ENCODE measurements around the gene SCAF1.
"Not testable (repeated sequence)": the region's sequence is repeated elsewhere in the genome, so short reads cannot be mapped to it uniquely, and the experiment has no call there.

SCAF1 gene

DNA sequence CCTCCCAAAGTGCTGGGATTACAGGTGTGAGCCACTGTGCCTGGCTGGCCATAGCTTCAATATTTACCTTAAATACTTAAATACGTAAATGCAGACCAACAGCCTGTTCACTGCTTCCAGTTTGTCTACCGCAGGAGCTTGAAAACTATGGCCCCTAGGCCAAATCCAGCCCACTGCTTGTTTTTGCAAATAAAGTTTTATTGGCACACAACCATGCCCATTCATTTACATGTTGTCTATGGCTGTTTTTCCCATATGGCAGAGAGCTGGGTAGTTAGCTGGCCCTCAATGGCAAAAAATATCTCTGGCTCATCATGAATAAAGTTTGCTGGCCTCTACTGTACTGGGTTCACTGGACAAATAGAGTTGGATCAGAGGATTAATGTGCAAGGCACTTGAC lies 39.2 kb upstream of the SCAF1 start:
- no peaks in the 10 kb centered on the region for H3K27me3 Mint-ChIP-seq

DNA sequence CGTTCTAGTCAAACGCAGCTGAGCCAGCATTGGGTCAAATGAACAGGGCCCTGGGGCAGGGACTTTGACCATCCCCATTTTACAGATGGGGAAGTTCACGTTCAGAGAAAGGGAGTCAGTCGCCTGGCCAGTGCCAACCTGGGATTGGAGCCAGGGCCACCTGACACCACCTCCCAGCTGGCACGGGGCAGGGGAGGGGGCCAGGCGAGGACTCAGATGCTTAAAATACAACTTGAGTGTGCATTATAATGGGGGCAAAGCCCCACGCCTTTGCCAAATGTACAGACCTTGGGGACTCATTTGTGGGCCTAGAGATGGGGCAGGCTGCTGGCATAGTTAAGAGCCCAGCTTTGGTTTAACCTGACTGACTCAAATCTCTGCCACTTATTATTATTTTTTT lies 36.4 kb upstream of the SCAF1 start:
- Mint-ChIP-seq H3K27me3 (no peaks in the 10 kb centered on the region), H3K27ac (no peak overlapping the region), H3K9me3 (no peaks in the 10 kb centered on the region), H3K36me3 (peaks cover 24 to 30% of the 10 kb centered on the region in 2 donors), H3K4me3 (no peak overlapping the region), H3K4me1 (peaks cover 5 to 7% of the 10 kb centered on the region in 2 donors)
- ATAC-seq (replicated peaks) (no peak), DNase-seq (no peak)

More for the DNA sequence above, 39.2 kb upstream of the SCAF1 start:
- Mint-ChIP-seq H3K4me3 (no peak overlapping the region), H3K27ac (no peak overlapping the region), H3K4me1 (peaks cover 8 to 18% of the 10 kb centered on the region in 2 donors), H3K9me3 (no peaks in the 10 kb centered on the region), H3K36me3 (peaks cover 26 to 32% of the 10 kb centered on the region in 2 donors)
- DNase-seq (no peak), ATAC-seq (replicated peaks) (no peak)

DNA sequence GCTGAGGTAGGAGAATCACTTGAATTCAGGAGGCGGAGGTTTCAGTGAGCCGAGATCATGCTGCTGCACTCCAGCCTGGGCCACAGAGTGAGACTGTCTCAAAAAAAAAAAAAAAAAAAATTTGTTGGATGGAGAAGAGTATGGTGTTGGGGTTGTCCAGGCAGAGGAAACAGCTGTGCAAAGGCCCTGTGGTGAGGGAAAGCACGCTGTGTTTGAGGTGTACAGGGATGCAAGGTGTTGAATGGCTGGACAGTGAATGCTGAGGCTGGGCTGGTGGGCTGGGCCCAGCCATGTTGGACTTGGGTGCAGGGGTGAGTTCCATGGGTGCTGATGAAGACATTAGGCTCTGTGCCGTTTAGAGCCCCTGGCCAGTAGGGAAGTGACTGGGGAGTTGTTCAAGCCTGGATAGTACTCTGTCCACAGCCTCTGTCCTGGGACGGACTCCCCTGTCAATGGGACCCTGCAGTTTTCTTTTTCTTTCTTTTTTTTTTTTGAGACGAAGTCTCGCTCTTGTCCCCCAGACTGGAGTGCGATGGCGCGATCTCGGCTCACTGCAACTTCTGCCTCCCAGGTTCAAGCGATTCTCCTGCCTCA lies 32.4 kb upstream of the SCAF1 start:
- no peak for ATAC-seq (replicated peaks)
- H3K27ac Mint-ChIP-seq, result no peak overlapping the region
- no peaks in the 10 kb centered on the region for H3K27me3 Mint-ChIP-seq
- no peak for DNase-seq
- H3K36me3 Mint-ChIP-seq, result peaks cover 22 to 37% of the 10 kb centered on the region in 2 donors
- H3K9me3 Mint-ChIP-seq, result no peaks in the 10 kb centered on the region
- peaks cover 0 to 8% of the 10 kb centered on the region in 2 donors for H3K4me1 Mint-ChIP-seq
- no peak overlapping the region for H3K4me3 Mint-ChIP-seq

DNA sequence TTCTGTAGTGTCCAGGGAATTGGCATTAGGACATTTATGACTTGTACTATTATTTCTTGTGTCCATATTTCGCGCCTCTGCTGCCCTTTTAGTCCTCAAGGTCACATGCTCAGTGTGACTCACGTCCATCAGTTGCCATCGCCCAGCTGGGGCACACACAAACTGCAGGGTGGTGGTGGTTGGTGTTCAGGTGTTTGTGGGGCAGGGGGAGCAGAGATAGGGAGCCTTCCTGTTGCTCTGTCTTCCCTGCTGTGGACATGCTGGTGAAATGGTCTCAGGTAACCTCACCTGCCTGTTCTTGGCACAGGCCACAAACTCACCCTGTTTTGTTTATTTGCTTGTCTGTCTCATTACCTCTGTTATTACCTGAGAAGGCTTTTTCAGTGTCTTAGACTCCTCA lies 28.6 kb upstream of the SCAF1 start:
- ATAC-seq (replicated peaks) (no peak), DNase-seq (no peak)
- no peaks in the 10 kb centered on the region for H3K9me3 Mint-ChIP-seq
- no peak overlapping the region for H3K27ac Mint-ChIP-seq
- H3K36me3 Mint-ChIP-seq, result peaks cover 48 to 65% of the 10 kb centered on the region in 2 donors
- H3K4me3 Mint-ChIP-seq, result peak overlapping the region in 1 of 2 donors; percentile 53
- H3K4me1 Mint-ChIP-seq, result peaks cover 0 to 8% of the 10 kb centered on the region in 2 donors
- H3K27me3 Mint-ChIP-seq, result no peaks in the 10 kb centered on the region

GRCh38 chr19:49614096-49614833 lies 27.7 kb upstream of the SCAF1 start:
- DNase-seq, result no peak
- peaks cover 0 to 8% of the 10 kb centered on the region in 2 donors for H3K4me1 Mint-ChIP-seq
- H3K9me3 Mint-ChIP-seq, result no peaks in the 10 kb centered on the region
- H3K4me3 Mint-ChIP-seq, result peak overlapping the region in 1 of 2 donors; percentile 7
- ATAC-seq (replicated peaks), result no peak
- no peaks in the 10 kb centered on the region for H3K27me3 Mint-ChIP-seq
- H3K36me3 Mint-ChIP-seq, result peaks cover 48 to 65% of the 10 kb centered on the region in 2 donors
- H3K27ac Mint-ChIP-seq, result peak overlapping the region; percentile 79

- peaks cover 45 to 66% of the 10 kb centered on the region in 2 donors for H3K36me3 Mint-ChIP-seq
- no peaks in the 10 kb centered on the region for H3K27me3 Mint-ChIP-seq
- H3K9me3 Mint-ChIP-seq, result no peaks in the 10 kb centered on the region
Measured at GRCh38 chr19:49615861-49616260, 26.1 kb upstream of the SCAF1 start.

GRCh38 chr19:49616532-49616931 lies 25.5 kb upstream of the SCAF1 start:
- H3K4me1 Mint-ChIP-seq, result peaks cover 0 to 9% of the 10 kb centered on the region in 2 donors
- no peak overlapping the region for H3K27ac Mint-ChIP-seq
- H3K9me3 Mint-ChIP-seq, result no peaks in the 10 kb centered on the region
- peaks cover 49 to 67% of the 10 kb centered on the region in 2 donors for H3K36me3 Mint-ChIP-seq
- H3K27me3 Mint-ChIP-seq, result no peaks in the 10 kb centered on the region
- ATAC-seq (replicated peaks), result no peak
- no peak overlapping the region for H3K4me3 Mint-ChIP-seq
- DNase-seq, result no peak

More at GRCh38 chr19:49615861-49616260, 26.1 kb upstream of the SCAF1 start:
- Mint-ChIP-seq H3K4me1 (peaks cover 0 to 6% of the 10 kb centered on the region in 2 donors), H3K27ac (no peak overlapping the region), H3K4me3 (no peak overlapping the region)
- DNase-seq (no peak), ATAC-seq (replicated peaks) (no peak)

DNA sequence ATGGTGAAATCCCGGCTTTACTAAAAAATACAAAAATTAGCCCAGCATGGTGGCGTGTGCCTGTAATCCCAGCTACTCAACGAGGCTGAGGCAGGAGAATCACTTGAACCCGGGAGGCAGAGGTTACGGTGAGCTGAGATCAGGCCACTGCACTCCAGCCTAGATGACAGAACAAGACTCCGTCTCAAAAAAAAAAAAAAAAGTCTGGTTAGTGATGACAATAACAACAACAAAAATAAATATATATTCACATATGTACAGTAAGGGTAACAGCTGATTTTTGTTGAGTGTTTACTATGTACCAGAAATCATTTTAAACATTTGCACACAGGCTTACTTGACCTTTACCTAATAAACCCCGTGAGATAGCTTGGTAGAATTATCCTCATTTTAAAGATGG lies 25.1 kb upstream of the SCAF1 start:
- Mint-ChIP-seq H3K27me3 (no peaks in the 10 kb centered on the region), H3K4me3 (no peak overlapping the region), H3K9me3 (no peaks in the 10 kb centered on the region), H3K27ac (no peak overlapping the region), H3K4me1 (peaks cover 0 to 9% of the 10 kb centered on the region in 2 donors), H3K36me3 (peaks cover 50 to 71% of the 10 kb centered on the region in 2 donors)
- no peak for ATAC-seq (replicated peaks)
- no peak for DNase-seq

GRCh38 chr19:49617860-49618259 lies 24.1 kb upstream of the SCAF1 start:
- H3K27me3 Mint-ChIP-seq; H3K4me3 Mint-ChIP-seq; H3K9me3 Mint-ChIP-seq; H3K4me1 Mint-ChIP-seq; ATAC-seq (replicated peaks); DNase-seq: not testable (repeated sequence)
- peaks cover 53 to 74% of the 10 kb centered on the region in 2 donors for H3K36me3 Mint-ChIP-seq
- peak overlapping the region; percentile 9 for H3K27ac Mint-ChIP-seq

GRCh38 chr19:49624967-49625910 lies 16.8 kb upstream of the SCAF1 start:
- no peak for DNase-seq
- H3K27ac Mint-ChIP-seq, result peak overlapping the region; percentile 14
- H3K27me3 Mint-ChIP-seq, result no peaks in the 10 kb centered on the region
- H3K36me3 Mint-ChIP-seq, result peaks cover 43 to 70% of the 10 kb centered on the region in 2 donors
- no peak for ATAC-seq (replicated peaks)
- H3K4me3 Mint-ChIP-seq, result no peak overlapping the region
- no peaks in the 10 kb centered on the region for H3K9me3 Mint-ChIP-seq
- H3K4me1 Mint-ChIP-seq, result peaks cover 0 to 3% of the 10 kb centered on the region in 2 donors

GRCh38 chr19:49626226-49626625 lies 15.8 kb upstream of the SCAF1 start:
- H3K27me3 Mint-ChIP-seq, result no peaks in the 10 kb centered on the region
- no peaks in the 10 kb centered on the region for H3K9me3 Mint-ChIP-seq
- ATAC-seq (replicated peaks) (no peak), DNase-seq (no peak)
- no peak overlapping the region for H3K27ac Mint-ChIP-seq
- H3K4me1 Mint-ChIP-seq, result peaks cover 0 to 7% of the 10 kb centered on the region in 2 donors
- peaks cover 42 to 65% of the 10 kb centered on the region in 2 donors for H3K36me3 Mint-ChIP-seq
- H3K4me3 Mint-ChIP-seq, result no peak overlapping the region

- H3K27me3 Mint-ChIP-seq, result no peaks in the 10 kb centered on the region
- no peak overlapping the region for H3K27ac Mint-ChIP-seq
- H3K36me3 Mint-ChIP-seq, result peaks cover 17 to 35% of the 10 kb centered on the region in 2 donors
- ATAC-seq (replicated peaks), result no peak
- DNase-seq, result no peak
- peaks cover 0 to 4% of the 10 kb centered on the region in 2 donors for H3K4me1 Mint-ChIP-seq
- H3K4me3 Mint-ChIP-seq, result no peak overlapping the region
- H3K9me3 Mint-ChIP-seq, result no peaks in the 10 kb centered on the region
Measured at GRCh38 chr19:49629659-49630058, 12.3 kb upstream of the SCAF1 start.

DNA sequence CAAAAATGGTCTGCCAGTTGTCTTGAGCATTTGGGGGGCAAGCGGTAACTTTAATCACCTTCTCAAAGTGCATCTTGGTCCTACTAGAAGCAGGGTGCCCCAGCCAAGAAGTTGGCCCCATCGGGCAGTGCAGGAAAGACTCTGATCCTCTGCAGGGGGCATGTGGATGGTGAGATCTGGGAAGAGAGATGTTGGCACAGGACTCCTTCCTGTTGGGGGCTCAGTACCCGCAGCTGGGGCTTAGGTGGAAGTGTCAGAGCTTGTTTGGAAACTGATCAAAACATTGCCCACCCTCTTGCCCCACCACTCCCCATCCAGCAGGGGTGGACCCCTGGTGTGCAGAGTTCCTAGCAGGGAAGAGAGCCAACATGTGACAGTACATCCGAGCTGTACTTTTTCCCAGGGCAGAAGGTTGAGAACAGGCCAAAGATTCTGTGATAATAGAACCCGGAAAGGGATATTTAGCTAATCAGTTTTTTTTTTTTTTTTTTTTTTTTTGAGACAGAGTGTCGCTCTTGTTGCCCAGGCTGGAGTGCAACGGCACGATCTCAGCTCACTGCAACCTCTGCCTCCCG lies 10.9 kb upstream of the SCAF1 start:
- Mint-ChIP-seq H3K4me3 (no peak overlapping the region), H3K9me3 (no peaks in the 10 kb centered on the region)

More for the DNA sequence above, 10.9 kb upstream of the SCAF1 start:
- H3K27me3 Mint-ChIP-seq, result no peaks in the 10 kb centered on the region
- ATAC-seq (replicated peaks), result no peak
- peaks cover 0 to 7% of the 10 kb centered on the region in 2 donors for H3K4me1 Mint-ChIP-seq
- H3K36me3 Mint-ChIP-seq, result peaks cover 11 to 26% of the 10 kb centered on the region in 2 donors
- H3K27ac Mint-ChIP-seq, result peak overlapping the region; percentile 59
- DNase-seq, result no peak

Measured in stimulated activated naive B cell treated with anti-CD40 and anti-IgM and Interleukin-4, amounts not matched to agents 10 μg/mL and 1 μg/mL and 100 μg/mL, for 72 hours (primary cell).